WTC11 (cell line): ENCODE measurements around the gene CABP2. TPM values are rescaled to one million over a fixed set of nuclear protein-coding genes. Genes with fewer than 3 reads are reported as not detected.
"Not testable (repeated sequence)": the region's sequence is repeated elsewhere in the genome, so short reads cannot be mapped to it uniquely, and the experiment has no call there.

ENCODE experiments used
- ATAC-seq: fragments of 200-7000 bp; cut with Tn5 transposase; 2 replicates; pipeline ENCODE4 v1.10.0; 2021; ENCODE audit warnings: mild to moderate bottlenecking, moderate library complexity
- CTCF ChIA-PET: fragments of 300-600 bp; sonication (Branson Sonifier 250); formaldehyde crosslinking; loops from one replicate; lab custom pipeline; 2021; ENCODE audit warnings: antibody characterized with exemption; lab: Charles Lee
- POLR2A ChIA-PET: fragments of 350-600 bp; sonication (Branson Sonifier 250); formaldehyde crosslinking; loops from one replicate; lab custom pipeline; 2021; ENCODE audit warnings: antibody characterized with exemption; lab: Charles Lee
- DNase-seq: peaks from one replicate; pipeline ENCODE4 v3.0.0; 2021; ENCODE audit warnings: low spot score
- H3K27ac Mint-ChIP-seq: 2 replicates; pipeline ENCODE4 v1.8.0; 2021; ENCODE audit warnings: mixed read lengths
- H3K27me3 Mint-ChIP-seq: 2 replicates; pipeline ENCODE4 v1.8.0; 2021; ENCODE audit warnings: low read depth, mild to moderate bottlenecking, moderate library complexity, mixed read lengths
- H3K36me3 Mint-ChIP-seq: 2 replicates; pipeline ENCODE4 v1.8.0; 2021; ENCODE audit warnings: mixed read lengths
- H3K4me1 Mint-ChIP-seq: 2 replicates; pipeline ENCODE4 v1.8.0; 2022; ENCODE audit warnings: mixed read lengths
- H3K4me3 Mint-ChIP-seq: 2 replicates; pipeline ENCODE4 v1.8.0; 2021; ENCODE audit warnings: mild to moderate bottlenecking, moderate library complexity, mixed read lengths
- H3K9me3 Mint-ChIP-seq: 2 replicates; pipeline ENCODE4 v1.8.0; 2021; ENCODE audit warnings: mixed read lengths
- ATF2 ChIP-seq: sonication (generic); formaldehyde crosslinking; IDR thresholded peaks from 2 replicates; pipeline ENCODE4 v1.8.1; 2022; ENCODE audit warnings: low read depth, missing genetic modification reagents, borderline replicate concordance
- CTCF ChIP-seq: fragments of 200-600 bp; IDR thresholded peaks from 2 replicates; pipeline ENCODE4 v1.8.0; 2022; ENCODE audit warnings: antibody characterized with exemption
- ESRRA ChIP-seq: sonication (generic); formaldehyde crosslinking; IDR thresholded peaks from 2 replicates; pipeline ENCODE4 v1.8.1; 2022; ENCODE audit warnings: mild to moderate bottlenecking, missing genetic modification reagents, borderline replicate concordance
- FOXJ3 ChIP-seq: sonication (generic); formaldehyde crosslinking; IDR thresholded peaks from 2 replicates; pipeline ENCODE4 v1.9.0; 2021; ENCODE audit warnings: missing genetic modification reagents, mild to moderate bottlenecking, borderline replicate concordance
- FOXK1 ChIP-seq: sonication (generic); formaldehyde crosslinking; IDR thresholded peaks from 2 replicates; pipeline ENCODE4 v1.8.0; 2022; ENCODE audit warnings: mild to moderate bottlenecking, moderate library complexity, missing genetic modification reagents
- GABPB1 ChIP-seq: sonication (generic); formaldehyde crosslinking; IDR thresholded peaks from 2 replicates; pipeline ENCODE4 v1.8.1; 2023; ENCODE audit warnings: mild to moderate bottlenecking, missing genetic modification reagents
- GTF2I ChIP-seq: fragments of 250-450 bp; sonication (Bioruptor Pico); conservative IDR thresholded peaks from 2 replicates; pipeline ENCODE4 v1.4.0; 2021; ENCODE audit warnings: mild to moderate bottlenecking
- IRF1 ChIP-seq: sonication (generic); formaldehyde crosslinking; IDR thresholded peaks from 2 replicates; pipeline ENCODE4 v1.8.0; 2023; ENCODE audit warnings: missing genetic modification reagents
- JAZF1 ChIP-seq: fragments of 250-450 bp; sonication (Bioruptor Pico); IDR thresholded peaks from 2 replicates; pipeline ENCODE4 v1.9.0; 2021; ENCODE audit warnings: moderate library complexity, mild to moderate bottlenecking, inconsistent platforms
- JUN ChIP-seq: sonication (generic); formaldehyde crosslinking; IDR thresholded peaks from 2 replicates; pipeline ENCODE4 v1.8.0; 2023; ENCODE audit warnings: mild to moderate bottlenecking, missing genetic modification reagents
- KAT7 ChIP-seq: sonication (generic); formaldehyde crosslinking; IDR thresholded peaks from 2 replicates; pipeline ENCODE4 v1.8.1; 2023; ENCODE audit warnings: missing genetic modification reagents, mild to moderate bottlenecking, borderline replicate concordance
- NFE2L1 ChIP-seq: sonication (generic); formaldehyde crosslinking; IDR thresholded peaks from 2 replicates; pipeline ENCODE4 v1.8.1; 2023; ENCODE audit warnings: missing genetic modification reagents
- NR2C2 ChIP-seq: sonication (generic); formaldehyde crosslinking; IDR thresholded peaks from 2 replicates; pipeline ENCODE4 v1.8.0; 2022; ENCODE audit warnings: mild to moderate bottlenecking, missing genetic modification reagents
- OVOL2 ChIP-seq: fragments of 250-450 bp; sonication (Bioruptor Pico); IDR thresholded peaks from 2 replicates; pipeline ENCODE4 v1.9.0; 2021; ENCODE audit warnings: mild to moderate bottlenecking, borderline replicate concordance
- PREB ChIP-seq: sonication (generic); formaldehyde crosslinking; IDR thresholded peaks from 2 replicates; pipeline ENCODE4 v1.8.1; 2022; ENCODE audit warnings: mild to moderate bottlenecking, missing genetic modification reagents, moderate library complexity, borderline replicate concordance
- SMAD4 ChIP-seq: sonication (generic); formaldehyde crosslinking; IDR thresholded peaks from 2 replicates; pipeline ENCODE4 v1.8.0; 2022; ENCODE audit warnings: mild to moderate bottlenecking, missing genetic modification reagents
- USF1 ChIP-seq: sonication (generic); formaldehyde crosslinking; IDR thresholded peaks from 2 replicates; pipeline ENCODE4 v1.8.0; 2022; ENCODE audit warnings: mild to moderate bottlenecking, missing genetic modification reagents
- ZNF281 ChIP-seq: sonication (generic); formaldehyde crosslinking; IDR thresholded peaks from 2 replicates; pipeline ENCODE4 v1.8.0; 2023; ENCODE audit warnings: mild to moderate bottlenecking, missing genetic modification reagents
- total RNA-seq: library from RNA; stranded (reverse); gene quantifications from 3 replicates; pipeline ENCODE4 v1.2.3, GENCODE V29; 2021

CABP2 gene
- total RNA-seq, 1 experiment from 2014 or later = not detected

GRCh38 chr11:67482275-67482826, 40.9 kb downstream of the CABP2 start (continued):
- TF ChIP-seq JAZF1 = no peak
- no peak for TF ChIP-seq NFE2L1
- no peak for TF ChIP-seq GABPB1
- no peak for TF ChIP-seq KAT7 (CRISPR knock-in tag)
- no peak for TF ChIP-seq OVOL2
- TF ChIP-seq ESRRA (CRISPR knock-in tag) = no peak

- CTCF ChIA-PET = interaction anchor here (2.1 kb wide), 1 partner anchor 126 kb away, joined by 5 read pairs; no protein-coding TSS in a partner anchor
- H3K36me3 Mint-ChIP-seq, H3K4me3 Mint-ChIP-seq: not testable (repeated sequence)
These were observed 45.7 kb downstream of the CABP2 start for GRCh38 chr11:67477344-67478050.

GRCh38 chr11:67476692-67477091, 46.6 kb downstream of the CABP2 start:
- H3K36me3 Mint-ChIP-seq, ATAC-seq, H3K27ac Mint-ChIP-seq, DNase-seq, H3K4me3 Mint-ChIP-seq, H3K4me1 Mint-ChIP-seq: not testable (repeated sequence)
- peaks cover 46% of the 10 kb centered on the region for H3K27me3 Mint-ChIP-seq
- peaks cover 12% of the 10 kb centered on the region; the same call in 1 of the 2 replicates for H3K9me3 Mint-ChIP-seq
- CTCF ChIA-PET = interaction anchor here (1.0 to 2.1 kb wide), 2 partner anchors 103 to 125 kb away, joined by 3 to 5 read pairs; partner anchors contain the start of gene CLCF1
- POLR2A ChIA-PET = interaction anchor here (0.6 kb wide), 1 partner anchor 118 kb away, joined by 4 read pairs; no protein-coding TSS in a partner anchor

More at GRCh38 chr11:67477344-67478050, 45.7 kb downstream of the CABP2 start:
- Mint-ChIP-seq H3K9me3 (peaks cover 12% of the 10 kb centered on the region; the same call in 1 of the 2 replicates), H3K27me3 (peaks cover 42% of the 10 kb centered on the region)
- H3K4me1 Mint-ChIP-seq, POLR2A ChIA-PET, DNase-seq, H3K27ac Mint-ChIP-seq, ATAC-seq: not testable (repeated sequence)

GRCh38 chr11:67472882-67473281, 50.4 kb downstream of the CABP2 start:
- no peak for ATAC-seq
- Mint-ChIP-seq H3K4me3 (no peak overlapping the region), H3K36me3 (no peaks in the 10 kb centered on the region), H3K4me1 (peaks cover 7% of the 10 kb centered on the region), H3K9me3 (peaks cover 12% of the 10 kb centered on the region; the same call in 1 of the 2 replicates), H3K27me3 (peaks cover 32% of the 10 kb centered on the region), H3K27ac (no peak overlapping the region)
- DNase-seq = no peak
- POLR2A ChIA-PET = no interaction called here
- CTCF ChIA-PET = interaction anchor here (2.1 to 3.5 kb wide), 2 partner anchors 71 to 122 kb away, joined by 8 to 13 read pairs; partner anchors contain the start of gene PPP1CA
- TF ChIP-seq SMAD4 (CRISPR knock-in tag) (no peak), ZNF281 (CRISPR knock-in tag) (no peak), JUN (CRISPR knock-in tag) (no peak), ATF2 (CRISPR knock-in tag) (no peak), GTF2I (CRISPR knock-in tag) (no peak), CTCF (no peak), FOXK1 (CRISPR knock-in tag) (no peak), FOXJ3 (no peak), USF1 (CRISPR knock-in tag) (no peak), IRF1 (no peak), NR2C2 (CRISPR knock-in tag) (no peak), PREB (no peak)
